Astrocyte (in vitro differentiated cells and primary cell): Measurements from ENCODE around the gene AATK. TPM values are rescaled to one million over a fixed set of nuclear protein-coding genes. Genes with fewer than 3 reads are reported as not detected.

Experiments used
- DNase-seq: peaks from one replicate; pipeline ENCODE4 v3.0.0-alpha.2; 2010; ENCODE audit warnings: low read depth
- FAIRE-seq: peaks from 2 replicates; lab custom pipeline; 2011; peaks lifted over from hg19 to GRCh38; lab: Jason Lieb, UNC
- H2AFZ ChIP-seq: 2 replicates; pipeline ENCODE4 v1.6.0; 2012; ENCODE audit warnings: low read depth, low read length, inconsistent platforms
- H3K27ac ChIP-seq: 2 replicates; pipeline ENCODE4 v1.5.1; 2011; ENCODE audit warnings: low read depth, low read length, inconsistent platforms
- H3K27me3 ChIP-seq: 2 replicates; pipeline ENCODE4 v1.6.0; 2011; ENCODE audit warnings: low read length, inconsistent platforms; ENCODE audit not compliant: insufficient read depth
- H3K36me3 ChIP-seq: 2 replicates; pipeline ENCODE4 v1.5.1; 2011; ENCODE audit warnings: low read length, inconsistent platforms; ENCODE audit not compliant: insufficient read depth
- H3K4me1 ChIP-seq: 2 replicates; pipeline ENCODE4 v1.5.1; 2011; ENCODE audit warnings: low read length, inconsistent platforms; ENCODE audit not compliant: insufficient read depth
- H3K4me2 ChIP-seq: 2 replicates; pipeline ENCODE4 v1.6.0; 2012; ENCODE audit warnings: low read length, inconsistent platforms
- H3K4me3 ChIP-seq: 2 replicates; pipeline ENCODE4 v1.5.1; 2011; ENCODE audit warnings: low read depth, mild to moderate bottlenecking, low read length, inconsistent platforms; ENCODE audit not compliant: insufficient read depth
- H3K79me2 ChIP-seq: 2 replicates; pipeline ENCODE4 v1.6.0; 2012; ENCODE audit warnings: mild to moderate bottlenecking, low read length, inconsistent platforms; ENCODE audit not compliant: insufficient read depth
- H3K9ac ChIP-seq: 2 replicates; pipeline ENCODE4 v1.6.0; 2012; ENCODE audit warnings: mild to moderate bottlenecking, low read length, inconsistent platforms
- H3K9me3 ChIP-seq: 2 replicates; pipeline ENCODE4 v1.5.1; 2012; ENCODE audit warnings: low read depth, mild to moderate bottlenecking, low read length, inconsistent platforms; ENCODE audit not compliant: insufficient read depth
- H4K20me1 ChIP-seq: 2 replicates; pipeline ENCODE4 v1.6.0; 2012; ENCODE audit warnings: low read length, inconsistent platforms; ENCODE audit not compliant: insufficient read depth
- H3K27ac Mint-ChIP-seq: one replicate; pipeline ENCODE4 v1.8.0; 2021; ENCODE audit warnings: mild to moderate bottlenecking, mixed read lengths; ENCODE audit not compliant: unreplicated experiment
- H3K27me3 Mint-ChIP-seq: one replicate; pipeline ENCODE4 v1.8.0; 2021; ENCODE audit warnings: low read depth, mixed read lengths; ENCODE audit not compliant: unreplicated experiment
- H3K36me3 Mint-ChIP-seq: one replicate; pipeline ENCODE4 v1.8.0; 2021; ENCODE audit warnings: low read depth, mixed read lengths; ENCODE audit not compliant: unreplicated experiment
- H3K4me1 Mint-ChIP-seq: one replicate; pipeline ENCODE4 v1.8.0; 2021; ENCODE audit warnings: low read depth, mixed read lengths; ENCODE audit not compliant: unreplicated experiment
- H3K4me3 Mint-ChIP-seq: one replicate; pipeline ENCODE4 v1.8.0; 2021; ENCODE audit warnings: mild to moderate bottlenecking, moderate library complexity, mixed read lengths; ENCODE audit not compliant: unreplicated experiment
- H3K9me3 Mint-ChIP-seq: one replicate; pipeline ENCODE4 v1.8.0; 2021; ENCODE audit warnings: mild to moderate bottlenecking, mixed read lengths; ENCODE audit not compliant: unreplicated experiment
- CTCF ChIP-seq: IDR thresholded peaks from 2 replicates; pipeline ENCODE4 v1.5.1; 2011; ENCODE audit warnings: low read depth, mild to moderate bottlenecking, inconsistent platforms, low read length, moderate library complexity; ENCODE audit not compliant: insufficient read depth
- EZH2 ChIP-seq: IDR thresholded peaks from 2 replicates; pipeline ENCODE4 v1.6.1; 2012; ENCODE audit warnings: mild to moderate bottlenecking, low read length, inconsistent platforms; ENCODE audit not compliant: insufficient read depth
- total RNA-seq: library from RNA; stranded (reverse); gene quantifications from 2 replicates; pipeline ENCODE4 v1.2.1, GENCODE V29; 2021

AATK gene
- total RNA-seq, 1 donor from 2014 or later, result 0.54 TPM

DNA sequence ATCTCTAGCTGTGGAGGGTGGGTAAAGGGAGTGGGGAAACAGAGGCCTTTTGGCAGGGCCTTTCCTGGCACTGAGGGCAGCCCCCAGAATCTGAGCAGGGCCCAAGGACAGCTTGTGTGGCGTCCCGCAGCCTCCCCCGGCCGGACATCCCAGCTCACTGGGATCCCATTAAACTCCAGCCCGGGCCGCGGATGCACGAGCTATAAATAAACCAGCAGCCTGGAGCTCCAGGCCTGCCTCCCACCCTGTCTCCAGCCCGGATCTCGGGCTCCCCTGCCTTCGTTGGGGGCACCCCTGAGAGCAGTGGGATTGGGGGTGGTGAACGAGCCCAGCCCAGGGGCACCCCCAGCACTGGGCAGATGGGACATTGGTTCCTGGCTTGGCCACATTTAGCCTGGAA, 13.8 kb upstream of the AATK start:
- Histone ChIP-seq H3K4me2 (no peak overlapping the region), H3K4me1 (no peaks in the 10 kb centered on the region), H3K27me3 (no peaks in the 10 kb centered on the region), H4K20me1 (no peaks in the 10 kb centered on the region), H3K9ac (no peak overlapping the region), H3K4me3 (no peak overlapping the region), H3K27ac (no peak overlapping the region), H2AFZ (no peak overlapping the region), H3K9me3 (no peaks in the 10 kb centered on the region), H3K36me3 (no peaks in the 10 kb centered on the region), H3K79me2 (no peaks in the 10 kb centered on the region)
- H3K36me3 Mint-ChIP-seq, result no peaks in the 10 kb centered on the region
- no peak for FAIRE-seq
- no peaks in the 10 kb centered on the region for H3K4me1 Mint-ChIP-seq
- peaks cover 7% of the 10 kb centered on the region for H3K27me3 Mint-ChIP-seq
- no peak overlapping the region for H3K4me3 Mint-ChIP-seq
- TF ChIP-seq EZH2 (no peak), CTCF (no peak)
- no peak for DNase-seq
- H3K9me3 Mint-ChIP-seq, result peaks cover 3% of the 10 kb centered on the region
- H3K27ac Mint-ChIP-seq, result no peak overlapping the region

GRCh38 chr17:81179220-81179619, 13.2 kb upstream of the AATK start:
- Histone ChIP-seq H3K9me3 (no peaks in the 10 kb centered on the region), H3K79me2 (no peaks in the 10 kb centered on the region), H3K9ac (no peak overlapping the region), H4K20me1 (no peaks in the 10 kb centered on the region), H3K36me3 (no peaks in the 10 kb centered on the region), H3K27ac (no peak overlapping the region), H3K27me3 (no peaks in the 10 kb centered on the region), H3K4me1 (no peaks in the 10 kb centered on the region), H2AFZ (no peak overlapping the region), H3K4me2 (no peak overlapping the region), H3K4me3 (no peak overlapping the region)
- TF ChIP-seq EZH2, result no peak
- TF ChIP-seq CTCF, result no peak
- Mint-ChIP-seq H3K27me3 (peaks cover 4% of the 10 kb centered on the region), H3K4me1 (no peaks in the 10 kb centered on the region), H3K27ac (no peak overlapping the region), H3K9me3 (peaks cover 3% of the 10 kb centered on the region), H3K36me3 (no peaks in the 10 kb centered on the region), H3K4me3 (no peak overlapping the region)
- FAIRE-seq (no peak), DNase-seq (no peak)

DNA sequence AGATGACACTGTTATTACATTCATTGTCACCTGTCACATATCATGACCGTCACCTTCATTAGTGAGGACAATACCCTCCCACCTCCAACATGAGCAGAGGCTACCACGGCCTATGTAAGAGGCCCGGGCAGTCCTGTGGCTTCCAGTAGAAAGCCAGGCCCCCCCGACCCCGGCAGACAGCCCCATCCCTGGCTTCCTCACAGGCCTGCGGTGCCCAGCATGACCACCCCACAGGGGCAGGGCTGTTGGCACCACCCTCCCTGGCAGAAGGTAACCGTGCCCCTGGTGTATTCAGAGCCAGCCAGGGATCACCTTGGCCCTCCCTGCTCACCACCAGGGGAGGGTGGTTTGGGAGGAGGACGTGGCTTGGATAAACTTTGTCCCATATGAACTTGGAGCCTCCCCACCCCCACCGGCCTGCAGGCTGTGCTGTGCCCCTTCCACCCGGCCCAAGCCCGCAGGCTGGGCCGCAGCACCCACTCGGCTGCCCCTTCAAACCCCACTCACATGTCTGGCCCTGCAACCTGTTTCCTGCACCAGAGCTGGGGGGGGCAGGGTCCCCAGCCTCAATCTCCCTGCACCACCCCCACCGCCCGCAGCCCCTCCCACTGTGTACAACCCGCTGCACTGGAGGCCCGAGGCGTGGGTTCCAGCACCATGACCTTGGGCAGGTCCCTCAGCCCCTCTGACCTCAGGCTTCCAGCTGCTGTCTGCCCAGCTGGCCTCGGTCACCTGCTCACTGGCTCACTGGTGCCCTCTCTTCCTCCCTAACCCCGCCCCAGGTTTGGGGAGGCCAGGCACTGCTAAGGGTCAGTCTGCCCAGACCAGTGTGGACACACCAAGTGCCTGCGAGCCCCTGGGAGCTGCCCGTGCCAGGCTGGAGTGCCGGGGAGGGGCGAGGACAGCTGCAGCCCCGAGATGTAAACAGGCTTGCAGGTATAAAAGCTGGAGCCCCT, 12.4 kb upstream of the AATK start:
- H3K9me3 Mint-ChIP-seq, result peaks cover 3% of the 10 kb centered on the region
- no peak for DNase-seq
- no peaks in the 10 kb centered on the region for H4K20me1 ChIP-seq

More for the DNA sequence above, 12.4 kb upstream of the AATK start:
- no peaks in the 10 kb centered on the region for H3K27me3 ChIP-seq
- Mint-ChIP-seq H3K4me1 (no peaks in the 10 kb centered on the region), H3K27ac (no peak overlapping the region), H3K27me3 (peaks cover 8% of the 10 kb centered on the region), H3K36me3 (no peaks in the 10 kb centered on the region), H3K4me3 (no peak overlapping the region)
- no peak overlapping the region for H3K4me3 ChIP-seq
- H3K9me3 ChIP-seq, result no peaks in the 10 kb centered on the region
- H3K27ac ChIP-seq, result no peak overlapping the region
- FAIRE-seq, result no peak
- no peaks in the 10 kb centered on the region for H3K79me2 ChIP-seq
- no peak overlapping the region for H3K4me2 ChIP-seq
- TF ChIP-seq CTCF (no peak), EZH2 (no peak)
- no peaks in the 10 kb centered on the region for H3K36me3 ChIP-seq
- H2AFZ ChIP-seq, result no peak overlapping the region
- no peaks in the 10 kb centered on the region for H3K4me1 ChIP-seq
- H3K9ac ChIP-seq, result no peak overlapping the region
